A549 (cell line): Measurements from ENCODE around the gene SORCS1.

Experiments used
- JUNB ChIP-seq: fragments of >200 bp; sonication (Bioruptor Twin); formaldehyde crosslinking; IDR thresholded peaks from 2 replicates; pipeline ENCODE4 v1.6.1; 2016
- PHF8 ChIP-seq: fragments of 200-600 bp; sonication (generic); IDR thresholded peaks from 2 replicates; pipeline ENCODE4 v1.6.1; 2016; ENCODE audit warnings: low read depth, mild to moderate bottlenecking, antibody characterized with exemption, moderate library complexity, borderline replicate concordance
- RCOR1 ChIP-seq: fragments of 150-350 bp; IDR thresholded peaks from 2 replicates; pipeline ENCODE4 v1.6.1; 2014; ENCODE audit warnings: antibody characterized with exemption, low read length, low read depth

- TF ChIP-seq PHF8, result no peak
- TF ChIP-seq RCOR1, result no peak
- no peak for TF ChIP-seq JUNB
Measured at GRCh38 chr10:106570268-106570667, 594.2 kb downstream of the SORCS1 start.
